Pancreas (tissue), 10 donors: ENCODE results near the gene KCND1. TPM values are rescaled to one million over a fixed set of nuclear protein-coding genes. Genes with fewer than 3 reads are reported as not detected.

Source experiments
- ATAC-seq, 4 donors: fragments of 200-7000 bp; cut with Tn5 transposase; one replicate each; pipeline versions ENCODE4 v1.8.0 to v1.9.1; 2020; ENCODE audit warnings: mild to moderate bottlenecking in 4 of 4, moderate library complexity in 4 of 4
- DNase-seq, 6 donors: peaks; one replicate each; pipeline ENCODE4 v3.0.0-alpha.2; 2020
- FAIRE-seq: peaks from 2 replicates; lab custom pipeline; 2012; peaks lifted over from hg19 to GRCh38; lab: Jason Lieb, UNC
- H3K27ac ChIP-seq, 4 donors: fragments of 200-600 bp; sonication (generic); 1 replicate in 3 of 4; 2 replicates in 1 of 4; pipeline versions ENCODE4 v1.5.0 to v1.8.0; 2020
- H3K27me3 ChIP-seq, 4 donors: fragments of 200-600 bp; one replicate each; pipeline ENCODE4 v1.8.0; 2021
- H3K36me3 ChIP-seq, 3 donors: fragments of 200-600 bp; sonication (generic) in 1 of 3; one replicate each; pipeline versions ENCODE4 v1.5.0 to v1.8.0; 2020 to 2021
- H3K4me1 ChIP-seq, 3 donors: fragments of 200-600 bp; one replicate each; pipeline ENCODE4 v1.8.0; 2021
- H3K4me3 ChIP-seq, 4 donors: fragments of 200-600 bp; sonication (generic) in 2 of 4; one replicate each; pipeline versions ENCODE4 v1.5.0 to v1.8.0; 2020 to 2021
- H3K9me3 ChIP-seq, 4 donors: fragments of 200-600 bp; one replicate each; pipeline ENCODE4 v1.8.0; 2021
- CTCF ChIP-seq, 4 donors: fragments of 200-600 bp; sonication (generic) in 3 of 4; IDR thresholded peaks; one replicate each; pipeline versions ENCODE4 v1.5.0 to v1.8.0; 2021; ENCODE audit warnings: antibody characterized with exemption in 4 of 4
- WGBS, 2 donors: extraction: QIAGEN DNeasy Blood & Tissue Kit; methylation state at CpG; one replicate each; pipeline ENCODE4 v1.1.7; 2013; 5-methylcytosine and 5-hydroxymethylcytosine counted together
- intact Hi-C, 3 donors: fragments of 100-400 bp; cut with DNase I; formaldehyde crosslinking; loops; one replicate each; pipeline versions ENCODE4 v1.11.1 to v1.14.2; 2022
- polyA plus RNA-seq, 2 donors: library from polyadenylated mRNA; stranded (reverse); fragments of 200-250 nt; gene quantifications; one replicate each; pipeline ENCODE4 v1.2.3, GENCODE V29; 2013
- total RNA-seq, 6 donors: library from RNA; stranded (reverse); fragmentation: NEBNext Ultra II Directional in 4 of 6; extraction: Animal tissue kit (Norgen Biotek cat#: 25700) in 4 of 6; gene quantifications; one replicate each; pipeline versions ENCODE4 v1.2.1 to v1.2.4, GENCODE V29; 2021 to 2023
- donor health status: healthy with polysubstance abuse.
- donor health status: DM: no; HTN: no; CAD: no; lungs with moderate emphysema.
- donor health status: DM: no; HTN: no; CAD: no.
- donor health status: control.
- donor health status: control.
- donor health status: Bipolar disorder and iron deficiency.
- donor health status: DM: yes; HTN: yes; CAD: no.
- donor health status: DM: no; HTN: no; CAD: no.
- donor health status: DM: no; HTN: no; CAD: no.
- donor health status: DM: yes; HTN: yes; CAD: no.

The KCND1 gene
- total and polyA plus RNA-seq, 8 donors = 0.12 to 1.7 (median 0.91) TPM

GRCh38 chrX:48918643-48919340 lies 52.9 kb downstream of the KCND1 start, which contains the start of gene PIM2:
Gene PIM2, minus strand, starts transcription at chrX:48919024. Its CDS starts 190 bp downstream, at chrX:48918834.
- H3K9me3 ChIP-seq = no peaks in the 10 kb centered on the region
- DNase-seq (peak; percentile 88 to 95 (median 92)), FAIRE-seq (peak; percentile 96), ATAC-seq (peak; percentile 84 to 92 (median 90))
- TF ChIP-seq CTCF (IDR thresholded peaks at IDR 0.05) = no peak
- intact Hi-C loops = no loop called here
- peak within 1 kb of the TSS; percentile 57 to 78 (median 74) for H3K27ac ChIP-seq
- 1 to 22% methylated on average over 41 to 55 of the region's 55 CpGs for WGBS, 2 donors
- H3K4me3 ChIP-seq = peak within 1 kb of the TSS; percentile 33 to 57 (median 43)
- no peaks in the 10 kb centered on the region for H3K4me1 ChIP-seq
- no peaks in the 10 kb centered on the region for H3K36me3 ChIP-seq
- peaks cover 0 to 4% (median 0%) of the 10 kb centered on the region in 4 donors for H3K27me3 ChIP-seq

GRCh38 chrX:48918301-48918642 lies 53.4 kb downstream of the KCND1 start:
- ATAC-seq = no peak
- peak in 1 of 6 donors; percentile 21 for DNase-seq
- no peak for FAIRE-seq
- Histone ChIP-seq H3K27ac (peak overlapping the region; percentile 57 to 78 (median 72)), H3K27me3 (peaks cover 0 to 4% (median 0%) of the 10 kb centered on the region in 4 donors), H3K36me3 (no peaks in the 10 kb centered on the region), H3K4me1 (no peaks in the 10 kb centered on the region), H3K9me3 (no peaks in the 10 kb centered on the region), H3K4me3 (peak overlapping the region; percentile 33 to 57 (median 43))
- intact Hi-C loops = no loop called here
- no peak for TF ChIP-seq CTCF (IDR thresholded peaks at IDR 0.05)
- WGBS, 2 donors = 6 to 32% methylated on average over 22 to 23 of the region's 23 CpGs

GRCh38 chrX:48917139-48918001 lies 54.3 kb downstream of the KCND1 start:
- DNase-seq = peak; percentile 80 to 93 (median 89)
- ATAC-seq = peak; percentile 57 to 81 (median 78)
- WGBS, 2 donors = 20 to 41% methylated on average over 27 of the region's 27 CpGs
- H3K4me1 ChIP-seq = no peaks in the 10 kb centered on the region
- intact Hi-C loops = no loop called here
- peak; percentile 85 for FAIRE-seq
- H3K36me3 ChIP-seq = no peaks in the 10 kb centered on the region
- H3K27me3 ChIP-seq = peaks cover 0 to 4% (median 0%) of the 10 kb centered on the region in 4 donors
- H3K9me3 ChIP-seq = no peaks in the 10 kb centered on the region
- no peak overlapping the region for H3K27ac ChIP-seq
- peak overlapping the region in 1 of 4 donors; percentile 17 for H3K4me3 ChIP-seq
- peak; percentile 84 to 97 (median 92) for TF ChIP-seq CTCF (IDR thresholded peaks at IDR 0.05)

- ATAC-seq = no peak
- intact Hi-C loops = no loop called here
- Histone ChIP-seq H3K4me3 (no peak overlapping the region), H3K27ac (no peak overlapping the region), H3K4me1 (no peaks in the 10 kb centered on the region), H3K36me3 (no peaks in the 10 kb centered on the region), H3K27me3 (peaks cover 0 to 4% (median 0%) of the 10 kb centered on the region in 4 donors), H3K9me3 (no peaks in the 10 kb centered on the region)
- DNase-seq = no peak
- no peak for TF ChIP-seq CTCF (IDR thresholded peaks at IDR 0.05)
- no peak for FAIRE-seq
- WGBS, 2 donors = 87% methylated on average over 13 of the region's 13 CpGs
Observed at GRCh38 chrX:48914593-48915493, 56.8 kb downstream of the KCND1 start.
